Body of pancreas (tissue), 4 donors: ENCODE results near the gene RFC5.

ENCODE experiments used
- CTCF ChIP-seq, 7 experiments: fragments of 450-650 bp in 4 of 7; fragments of 200-600 bp in 3 of 7; sonication (generic) in 3 of 7; IDR thresholded peaks; one replicate each; pipeline ENCODE4 v1.5.1; 2016 to 2019; ENCODE audit warnings: antibody characterized with exemption in 7 of 7
- POLR2A ChIP-seq, 3 donors: fragments of 450-650 bp; IDR thresholded peaks; one replicate each; pipeline ENCODE4 v1.6.1; 2016; ENCODE audit warnings: antibody characterized with exemption in 3 of 3, mild to moderate bottlenecking in 2 of 3

DNA sequence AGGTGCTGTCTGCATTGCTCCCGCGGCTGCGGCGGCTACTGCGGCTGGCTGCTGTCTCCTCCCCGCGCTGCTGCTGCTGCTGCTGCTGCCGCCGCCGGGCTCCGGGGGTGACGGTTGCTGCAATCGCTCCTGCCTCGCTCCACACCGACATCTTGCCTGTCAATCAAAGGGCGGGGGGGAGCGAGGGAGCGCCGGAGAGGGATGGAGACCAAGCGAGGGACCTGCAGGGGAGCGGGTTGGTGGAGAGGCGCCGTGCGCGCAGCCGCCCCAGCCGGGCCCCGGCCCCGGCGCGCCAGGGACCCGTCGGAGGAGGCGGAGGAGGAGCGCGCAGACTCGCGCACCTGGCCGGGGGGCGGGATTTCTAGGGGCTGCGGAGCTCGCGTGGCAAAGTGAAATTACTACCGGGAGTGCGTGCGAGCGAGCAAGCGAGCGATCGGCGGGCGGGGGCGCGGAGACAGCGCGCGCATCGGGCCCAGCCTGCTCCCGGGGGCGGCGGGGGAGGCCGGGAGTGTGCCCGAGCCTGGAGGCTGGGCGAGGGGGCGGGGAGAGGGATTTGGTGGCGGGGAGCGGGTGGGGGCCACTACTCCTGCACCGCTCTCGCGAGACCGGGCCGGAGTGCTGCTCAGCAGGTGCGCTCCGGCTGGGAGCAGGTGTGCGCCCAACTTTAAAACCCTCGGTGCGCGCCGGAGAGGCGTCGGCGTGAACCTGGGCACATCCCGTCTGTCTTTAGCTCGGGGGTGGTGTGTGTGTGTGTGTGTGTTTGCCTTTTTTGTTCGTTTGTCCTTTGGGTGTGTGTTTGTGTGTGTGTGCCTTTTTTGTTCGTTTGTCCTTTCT, 47.5 kb upstream of the RFC5 start, which contains the start of gene KSR2:
- TF ChIP-seq CTCF (IDR thresholded peaks at IDR 0.05) (peak in 1 of 7 experiments; percentile 7), POLR2A (IDR thresholded peaks at IDR 0.05) (peak; percentile 44 to 86 (median 83))
